DMS53 treated with DMSO at 0.1 percent for 48 hours (cell line): ENCODE data around the gene TMEM175.

Experiments used
- DNase-seq: peaks from one replicate; lab custom pipeline; 2025; ENCODE audit not compliant: unreplicated experiment; lab: John Stamatoyannopoulos, UW

Gene TMEM175

DNA sequence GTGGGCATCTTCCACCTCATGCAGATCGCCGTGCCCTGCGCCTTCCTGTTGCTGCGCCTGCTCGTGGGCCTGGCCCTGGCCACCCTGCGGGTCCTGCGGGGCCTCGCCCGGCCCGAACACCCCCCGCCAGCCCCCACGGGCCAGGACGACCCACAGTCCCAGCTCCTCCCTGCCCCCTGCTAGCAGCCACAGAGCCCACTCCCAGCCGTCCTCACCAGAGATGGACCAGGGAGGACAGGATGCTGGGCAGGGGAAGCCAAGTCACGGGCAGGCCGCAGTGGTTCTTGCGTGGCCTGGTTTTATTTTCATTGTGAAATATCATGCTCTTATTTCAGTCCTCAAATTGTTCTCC lies 26.0 kb downstream of the TMEM175 start:
- DNase-seq = no peak

DNA sequence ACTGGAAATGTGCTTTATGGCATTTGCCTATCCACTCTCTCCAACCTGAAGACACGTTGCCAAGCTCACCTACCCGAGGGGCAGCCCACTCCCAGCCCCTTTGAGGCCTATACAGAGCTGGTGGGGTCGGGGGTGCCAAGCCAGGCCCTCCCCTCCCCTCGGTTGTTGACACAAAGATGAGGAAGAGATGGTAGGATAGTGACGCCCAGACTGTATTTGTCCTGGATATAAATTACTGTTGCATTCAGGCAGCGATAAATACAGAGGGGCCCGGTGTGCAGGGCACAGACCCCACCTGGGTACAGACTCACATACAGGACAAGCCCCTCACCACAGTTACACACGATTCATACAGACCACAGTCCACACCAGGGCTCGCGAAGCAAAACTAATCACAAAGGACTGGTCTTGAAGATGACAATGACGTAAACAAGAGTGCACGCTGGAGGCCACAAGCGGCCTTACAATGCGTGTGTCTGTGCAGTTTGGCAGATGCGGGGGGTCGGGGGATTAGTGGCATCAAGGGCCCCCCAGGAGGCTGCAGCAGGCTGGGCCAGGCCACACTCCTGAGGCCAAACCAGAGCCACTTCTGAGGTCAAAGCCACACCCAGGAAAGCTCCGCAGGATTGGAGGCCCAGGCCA lies 26.6 kb downstream of the TMEM175 start:
- DNase-seq = no peak

DNA sequence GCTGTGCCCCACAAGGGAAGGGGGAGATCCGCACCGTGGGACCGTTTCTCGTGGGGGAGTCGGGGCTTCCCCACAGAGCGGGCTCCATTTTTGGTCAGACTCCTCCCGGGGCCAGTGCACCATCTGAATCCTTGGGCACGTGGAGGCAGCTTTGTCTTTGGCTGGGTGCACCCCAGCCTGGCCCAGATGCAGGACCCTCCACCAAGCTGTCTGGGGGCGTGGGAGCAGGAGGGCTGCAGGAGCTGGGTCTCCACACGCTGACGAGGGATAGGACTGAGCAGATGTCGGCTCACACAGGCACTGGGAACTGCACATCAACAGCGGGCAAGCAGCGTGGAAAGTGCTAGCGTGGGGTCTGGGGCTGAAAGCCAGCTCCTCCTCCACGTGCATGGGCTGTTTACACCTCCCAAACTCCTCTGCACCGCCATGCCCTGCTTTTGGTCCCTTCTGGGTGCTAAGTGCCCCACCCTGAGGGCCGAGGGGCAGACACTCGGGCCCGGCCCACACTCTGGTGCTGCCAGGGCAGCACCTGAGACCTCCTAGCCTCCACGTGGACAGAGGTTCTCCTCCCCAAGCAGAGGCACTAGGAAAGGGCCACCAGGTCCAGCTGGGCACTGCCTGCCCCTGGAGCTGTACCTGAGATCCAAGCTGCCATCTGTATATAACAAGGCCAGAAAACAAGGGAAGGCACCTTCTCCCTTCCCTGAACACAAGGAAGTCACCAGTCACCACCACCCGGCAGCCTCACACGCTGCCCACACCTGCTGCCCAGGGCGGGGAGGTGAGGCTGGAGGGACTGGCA lies 27.3 kb downstream of the TMEM175 start:
- no peak for DNase-seq

DNA sequence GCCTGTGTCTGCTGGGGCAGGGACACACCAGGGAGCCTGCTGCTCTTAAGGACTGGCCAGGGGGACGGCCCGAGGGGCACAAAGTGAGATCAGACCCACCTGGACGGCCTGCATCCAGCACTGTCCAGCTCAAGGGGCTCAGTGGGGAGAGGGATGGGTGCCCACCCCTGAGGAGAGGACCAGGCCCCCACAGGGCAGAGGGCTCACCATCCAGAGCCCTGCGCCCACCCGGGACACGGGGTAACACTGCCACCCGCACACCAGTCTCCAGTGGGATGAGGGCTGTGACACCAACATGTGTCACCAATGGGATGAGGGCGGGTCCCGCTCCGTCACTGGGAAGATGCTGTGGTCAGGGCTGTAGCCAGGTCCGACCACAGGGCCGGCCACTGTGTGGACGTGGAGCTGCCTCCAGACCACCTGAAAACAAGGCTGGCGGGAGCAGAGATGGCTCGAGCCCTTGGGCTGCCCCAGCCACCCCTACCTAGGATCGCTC lies 27.9 kb downstream of the TMEM175 start:
- DNase-seq = no peak

DNA sequence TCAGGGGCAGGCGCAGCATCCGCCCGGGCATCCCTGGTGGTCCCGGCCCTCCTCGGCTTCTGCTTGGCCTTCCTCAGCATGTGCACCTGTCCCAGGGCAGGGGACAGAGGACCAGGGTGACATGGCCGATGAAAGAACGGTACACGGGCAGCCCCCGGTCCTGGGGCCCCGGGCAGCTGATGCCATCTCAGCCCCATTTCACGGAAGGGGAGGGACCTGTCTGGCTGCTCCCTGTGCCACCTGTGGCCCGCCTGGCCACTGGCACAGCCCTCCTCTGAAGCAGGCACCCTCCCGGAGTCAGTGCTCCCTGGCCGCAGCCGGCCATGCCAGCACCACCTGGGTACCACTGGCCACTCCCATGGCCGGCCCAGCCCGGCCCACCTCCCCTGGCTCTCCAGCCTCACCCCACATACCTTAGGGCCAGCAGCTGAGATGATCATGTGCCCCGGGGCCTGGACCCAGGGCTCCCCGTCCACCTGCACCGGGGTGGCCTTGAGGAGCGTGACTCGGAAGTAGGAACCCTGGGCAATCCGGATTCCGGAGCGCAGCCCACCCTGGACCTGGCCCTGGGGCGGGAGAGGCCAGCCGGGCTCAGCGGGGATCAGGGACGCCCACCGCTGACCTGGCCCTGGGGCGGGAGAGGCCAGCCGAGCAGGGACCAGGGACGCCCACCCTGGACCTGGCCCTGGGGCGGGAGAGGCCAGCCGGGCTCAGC lies 28.5 kb downstream of the TMEM175 start:
- DNase-seq = no peak

DNA sequence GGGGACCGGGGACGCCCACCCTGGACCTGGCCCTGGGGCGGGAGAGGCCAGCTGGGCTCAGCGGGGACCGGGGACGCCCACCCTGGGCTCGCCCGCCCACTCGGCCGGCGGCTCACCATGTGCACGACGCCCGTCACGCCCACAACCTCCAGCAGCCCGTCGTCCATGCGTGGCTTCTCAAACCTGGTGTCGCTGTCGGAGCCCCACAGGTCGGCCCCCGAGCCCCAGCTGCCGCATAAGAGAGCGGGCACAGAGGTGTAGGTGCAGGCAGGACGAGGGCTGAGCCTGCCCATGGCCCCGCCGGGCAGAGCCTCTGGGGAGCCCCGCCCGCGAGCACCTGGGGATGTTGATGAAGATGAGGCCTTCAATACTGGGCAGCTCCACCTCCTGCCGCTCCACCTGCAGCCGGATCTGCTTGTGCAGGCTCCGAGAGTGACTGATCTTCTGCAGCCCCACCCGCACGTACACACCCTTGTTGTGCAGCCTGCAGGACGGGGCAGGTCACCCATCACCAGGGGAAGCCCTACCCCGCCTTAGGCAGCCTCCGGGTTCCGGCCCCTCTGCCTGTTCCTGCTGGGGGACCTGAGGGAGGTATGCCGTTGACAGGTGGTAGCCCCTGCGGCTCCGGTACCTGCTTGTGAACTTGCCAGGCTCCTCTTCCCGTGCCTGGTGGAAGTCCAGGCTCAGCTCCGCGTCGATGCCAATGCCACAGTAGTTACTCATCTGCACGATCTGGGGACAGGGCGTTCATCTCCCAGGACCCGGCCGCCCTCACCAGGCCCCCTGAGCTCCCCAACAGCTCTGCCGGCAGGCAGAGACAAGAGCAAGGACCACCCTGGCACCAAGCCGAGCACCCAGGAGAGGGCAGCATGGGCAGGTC lies 29.3 kb downstream of the TMEM175 start:
- DNase-seq = no peak

DNA sequence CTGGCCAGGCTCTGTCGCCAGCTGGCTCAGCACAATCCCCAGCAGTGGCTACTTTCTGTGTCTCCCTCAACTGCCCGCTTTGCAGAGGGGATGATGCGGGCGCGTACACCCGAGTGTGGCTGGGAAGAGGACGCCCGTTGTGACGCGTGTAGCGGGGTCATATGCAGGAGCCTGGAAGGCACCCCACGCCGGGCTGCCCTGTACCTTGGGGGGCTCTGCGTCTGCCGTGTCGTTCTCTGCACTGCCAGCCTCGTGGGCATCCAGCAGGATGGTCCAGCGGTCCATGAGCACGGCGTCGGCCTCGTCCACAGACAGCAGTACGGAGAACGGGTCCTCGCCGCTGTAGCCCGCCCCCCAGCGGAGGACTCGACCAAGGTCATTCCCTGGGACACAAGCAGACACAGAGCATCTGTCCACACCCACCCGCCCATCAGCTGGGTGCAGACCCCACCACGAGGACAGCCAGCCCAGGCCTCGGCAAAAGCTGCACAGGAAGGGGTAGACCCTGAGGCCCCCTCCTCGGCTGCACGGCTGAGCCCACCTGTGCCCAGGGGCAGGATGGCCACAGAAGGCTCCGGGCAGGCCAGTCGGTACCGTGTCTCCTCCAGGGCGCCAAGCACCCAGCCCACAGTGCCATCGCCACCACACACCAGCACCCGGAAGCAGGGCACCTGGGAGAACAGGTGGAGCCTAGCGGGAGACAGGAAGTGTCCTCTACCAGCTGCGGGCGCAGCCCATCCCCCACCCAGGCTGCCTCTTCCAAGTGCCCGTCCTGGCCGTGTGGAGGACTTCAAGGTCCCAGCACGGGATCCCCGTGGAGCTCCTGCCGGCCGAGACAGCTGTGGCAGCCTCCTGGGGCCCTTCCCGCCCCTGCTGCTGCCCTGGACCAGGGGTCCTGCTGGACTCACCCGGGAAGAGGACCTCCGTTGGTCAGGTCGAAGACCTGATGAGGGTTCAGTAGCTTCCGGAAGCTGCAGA lies 30.3 kb downstream of the TMEM175 start:
- DNase-seq = peak; percentile 97

DNA sequence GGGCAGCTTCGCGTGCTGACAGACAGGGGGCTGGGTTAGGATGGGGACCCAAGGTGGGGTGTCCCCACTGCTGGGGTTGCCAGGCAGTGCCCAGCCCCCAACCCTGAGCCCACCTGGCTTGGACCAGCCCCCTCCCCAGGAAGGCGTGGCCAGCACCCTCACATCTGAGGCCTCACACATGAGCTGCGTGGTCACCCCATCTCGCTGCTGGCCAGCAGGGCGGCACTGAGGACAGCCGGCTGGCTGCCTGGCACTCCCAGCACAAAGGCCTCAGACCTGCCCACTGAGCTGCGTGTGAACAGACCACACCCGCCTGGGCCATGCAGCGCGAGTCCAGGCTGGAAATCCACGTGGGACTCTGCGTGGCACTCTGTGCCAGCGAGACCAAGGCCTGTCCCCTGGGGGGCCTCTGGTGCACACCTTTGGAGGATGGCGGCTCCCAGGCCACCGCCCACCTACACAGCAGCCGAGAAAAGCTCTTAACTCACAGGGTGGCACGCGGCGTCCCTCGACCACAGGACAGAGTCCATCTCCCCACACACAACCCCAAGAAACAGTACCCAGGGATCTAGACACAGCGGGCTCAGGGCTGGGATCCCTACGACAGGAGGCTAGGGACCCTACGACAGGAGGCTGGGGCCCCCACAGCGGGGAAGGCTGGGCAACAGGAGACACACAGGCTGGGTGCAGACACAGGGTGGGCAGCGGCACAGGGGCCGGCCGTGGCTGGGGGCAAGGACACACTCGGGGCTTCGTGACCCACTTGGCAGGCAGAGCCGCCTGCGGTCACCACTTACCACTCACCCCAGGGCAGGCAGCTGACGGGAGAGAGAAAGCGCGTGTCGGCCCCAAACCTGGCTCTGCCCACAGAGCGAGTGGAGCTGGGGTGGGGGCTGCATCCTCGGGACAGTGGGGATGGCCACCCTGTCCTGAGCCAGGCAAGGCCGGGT lies 31.3 kb downstream of the TMEM175 start:
- no peak for DNase-seq

DNA sequence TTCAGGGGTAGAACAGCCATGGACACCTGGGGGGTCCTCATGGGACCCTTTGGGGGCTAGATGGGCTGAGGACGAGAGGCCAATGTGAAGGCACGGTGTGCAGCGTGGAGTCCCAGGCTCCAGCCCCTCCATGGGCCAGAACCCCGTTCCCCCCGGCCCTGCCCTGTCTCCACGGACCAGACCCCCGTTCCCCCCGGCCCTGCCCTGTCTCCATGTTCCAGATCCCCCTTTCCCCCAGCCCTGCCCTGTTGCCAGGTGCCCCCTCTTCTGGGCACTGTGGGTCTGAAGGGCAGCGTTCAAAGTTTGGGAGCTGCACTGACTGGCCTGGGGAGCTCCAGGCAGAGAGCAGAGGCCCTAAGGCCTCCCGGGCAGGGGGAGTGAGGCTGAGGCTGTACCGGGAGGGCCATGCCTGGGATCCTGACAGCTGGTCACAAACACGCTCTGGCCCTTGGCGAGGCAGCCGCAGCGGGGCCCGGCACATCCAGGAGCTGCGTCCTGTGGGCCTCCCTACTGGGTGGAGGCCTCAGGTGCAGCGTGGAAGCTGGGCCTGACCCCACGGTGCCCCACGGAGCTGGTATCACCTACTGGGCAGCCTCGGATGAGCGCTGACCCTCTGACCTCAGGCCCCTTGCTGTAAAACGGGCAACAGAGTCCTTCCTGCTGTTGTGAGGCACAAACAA lies 32.2 kb downstream of the TMEM175 start:
- DNase-seq = no peak

DNA sequence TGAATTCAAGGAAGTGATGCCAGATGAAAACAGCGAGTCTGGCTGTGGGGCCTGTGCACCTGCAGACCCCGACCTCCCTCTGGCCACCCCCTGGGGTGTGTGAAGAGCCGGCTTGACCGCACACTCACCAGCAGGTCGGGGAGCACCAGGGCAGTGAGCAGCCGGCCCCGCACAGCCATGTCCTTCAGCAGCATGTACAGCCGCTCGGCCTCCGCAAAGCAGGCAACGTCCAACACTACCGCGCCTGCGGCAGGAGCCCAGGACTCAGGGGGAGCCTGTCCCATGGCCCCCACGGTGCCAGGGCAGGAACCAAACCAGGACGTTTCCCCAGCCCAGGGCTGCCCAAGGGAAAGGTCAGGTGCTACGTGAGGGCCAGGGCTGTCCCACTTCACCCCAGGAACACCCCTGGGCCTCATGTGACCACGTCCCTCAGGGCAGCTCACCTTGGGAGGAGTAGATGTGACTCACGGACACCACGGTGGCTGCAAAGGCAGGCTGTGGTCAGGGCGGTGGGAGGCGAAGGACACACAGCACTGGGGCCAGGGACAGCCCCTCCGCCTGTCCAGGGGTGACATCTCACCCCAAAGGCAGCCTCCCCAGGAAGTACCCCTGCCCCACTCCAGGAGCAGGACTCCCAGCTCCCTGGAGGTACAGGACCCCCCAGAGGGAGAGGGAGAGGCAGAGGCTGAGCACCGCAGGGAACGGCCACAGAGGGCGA lies 32.9 kb downstream of the TMEM175 start:
- DNase-seq = no peak

DNA sequence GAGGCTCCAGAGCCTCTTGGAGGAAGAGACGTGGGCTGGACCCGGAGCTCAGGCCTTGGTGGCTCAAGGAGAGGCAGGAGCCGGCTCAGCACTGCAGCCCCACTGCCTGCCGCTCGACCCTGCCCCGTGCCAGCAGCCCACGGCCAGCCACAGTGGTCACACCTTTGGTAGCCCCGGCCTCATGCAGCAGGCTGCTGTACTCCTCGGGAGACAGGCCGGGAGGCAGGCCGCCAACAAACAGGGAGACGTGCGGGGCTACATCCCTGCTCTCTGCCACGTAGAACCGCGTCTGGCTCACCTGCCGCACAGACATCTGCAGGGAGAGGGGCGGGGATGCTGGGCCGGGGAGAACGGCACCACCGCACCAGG lies 33.5 kb downstream of the TMEM175 start:
- DNase-seq = no peak

DNA sequence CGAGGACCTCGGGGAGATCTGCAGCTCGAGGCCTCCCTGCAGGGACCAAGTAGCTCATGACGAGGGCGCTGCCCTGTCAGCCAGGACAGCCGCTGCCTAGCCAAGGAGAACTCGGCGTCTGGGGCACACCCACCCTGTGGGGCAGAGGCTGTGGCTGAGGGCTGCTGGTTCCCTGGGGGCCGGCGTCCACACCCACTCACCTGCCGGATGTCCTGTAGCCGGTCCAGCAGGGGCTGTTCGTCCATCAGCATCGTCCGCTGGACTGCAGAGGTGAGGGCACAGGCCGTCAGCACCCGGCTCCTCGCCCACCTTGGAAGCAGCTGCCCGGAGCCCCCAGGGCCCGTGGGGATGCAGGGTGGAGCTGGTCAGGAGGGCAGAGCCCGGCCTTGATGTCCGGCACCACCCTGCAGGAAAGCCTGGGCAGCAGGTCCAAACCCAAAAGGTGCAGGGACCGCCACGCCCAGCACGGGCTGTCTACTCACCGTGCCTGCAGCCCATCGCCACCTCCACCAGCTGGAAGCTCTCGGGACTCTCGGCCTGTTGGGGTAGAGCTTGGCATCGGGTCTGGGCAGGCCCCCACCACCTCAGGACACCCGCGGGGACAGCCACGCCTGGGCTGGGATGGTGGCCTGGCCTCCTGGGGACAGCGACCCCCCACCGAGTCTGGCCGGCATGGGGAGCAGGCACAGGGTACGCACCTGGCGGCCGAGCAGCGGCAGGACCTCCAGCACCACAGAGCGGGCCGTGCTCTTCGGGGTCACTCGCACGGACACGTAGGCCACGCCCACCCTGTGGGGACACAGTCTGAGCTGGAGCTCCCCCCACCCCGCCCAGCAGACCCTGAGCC lies 34.2 kb downstream of the TMEM175 start:
- no peak for DNase-seq

DNA sequence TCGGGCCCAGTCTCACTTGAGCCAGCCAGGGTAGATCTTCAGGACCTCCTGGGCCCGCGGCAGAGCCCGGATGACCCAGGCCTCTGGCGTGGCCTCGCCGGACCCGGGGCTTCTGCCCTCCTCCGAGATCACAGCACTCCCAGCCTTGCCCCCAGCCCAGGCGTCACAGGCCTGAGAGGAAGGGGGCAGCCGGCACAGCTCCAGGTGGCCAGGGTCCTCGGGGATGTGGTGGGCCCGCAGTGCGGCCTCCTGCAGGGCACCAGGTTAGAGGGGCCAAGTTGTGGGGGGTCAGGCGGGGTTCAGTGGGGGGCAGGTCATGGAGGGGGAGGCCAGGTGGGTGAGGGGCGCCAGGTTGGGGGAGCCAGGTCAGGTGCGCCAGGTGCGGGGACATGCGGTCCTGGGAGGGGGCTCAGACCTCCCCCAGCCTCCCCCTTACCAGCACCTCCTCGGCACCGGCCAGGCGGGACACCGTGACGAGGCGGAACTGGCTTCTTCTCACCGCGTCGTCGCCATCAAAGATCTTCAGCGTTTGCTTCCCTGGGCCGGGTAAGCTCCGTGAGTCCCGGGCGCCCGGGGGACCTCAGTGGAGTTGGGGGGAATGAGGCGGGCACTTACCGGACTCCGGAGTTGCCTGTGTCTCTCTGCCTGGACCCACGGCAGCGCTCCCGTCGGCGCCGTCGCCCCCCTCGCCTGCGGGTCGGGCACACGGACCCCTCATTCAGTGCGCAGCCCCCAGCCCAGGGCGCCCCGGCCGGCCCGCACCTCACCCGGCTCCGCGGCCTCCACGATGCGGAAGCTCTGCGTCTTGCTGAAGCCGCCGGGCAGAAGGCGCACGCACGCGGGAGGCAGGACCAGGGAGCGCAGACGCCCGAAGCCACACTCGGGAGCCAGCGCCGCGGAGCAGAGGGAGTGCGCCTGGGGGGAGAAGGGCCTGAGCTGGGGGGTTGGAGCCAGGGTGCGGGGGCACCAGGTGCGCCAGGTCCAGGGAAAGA lies 35.1 kb downstream of the TMEM175 start:
- no peak for DNase-seq

DNA sequence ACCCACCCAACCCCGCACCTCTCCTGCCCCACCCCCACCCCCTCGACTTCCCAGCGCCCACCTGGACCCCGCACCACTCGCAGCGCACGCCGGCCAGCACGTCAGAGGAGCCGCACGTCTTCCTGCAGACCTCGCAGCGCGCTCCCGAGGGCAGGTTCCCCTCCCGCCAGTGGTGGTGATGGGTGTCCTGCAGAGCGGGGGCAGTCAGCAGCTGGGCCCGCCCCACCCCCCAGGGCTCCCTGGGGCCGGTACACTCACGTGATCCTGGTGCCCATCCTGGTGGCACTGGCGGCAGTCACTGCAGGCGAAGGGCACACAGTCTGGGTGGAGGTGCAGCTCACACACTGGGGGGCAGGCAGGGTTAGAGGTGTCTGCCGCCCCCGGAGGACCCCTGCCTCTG lies 36.0 kb downstream of the TMEM175 start:
- DNase-seq = no peak

DNA sequence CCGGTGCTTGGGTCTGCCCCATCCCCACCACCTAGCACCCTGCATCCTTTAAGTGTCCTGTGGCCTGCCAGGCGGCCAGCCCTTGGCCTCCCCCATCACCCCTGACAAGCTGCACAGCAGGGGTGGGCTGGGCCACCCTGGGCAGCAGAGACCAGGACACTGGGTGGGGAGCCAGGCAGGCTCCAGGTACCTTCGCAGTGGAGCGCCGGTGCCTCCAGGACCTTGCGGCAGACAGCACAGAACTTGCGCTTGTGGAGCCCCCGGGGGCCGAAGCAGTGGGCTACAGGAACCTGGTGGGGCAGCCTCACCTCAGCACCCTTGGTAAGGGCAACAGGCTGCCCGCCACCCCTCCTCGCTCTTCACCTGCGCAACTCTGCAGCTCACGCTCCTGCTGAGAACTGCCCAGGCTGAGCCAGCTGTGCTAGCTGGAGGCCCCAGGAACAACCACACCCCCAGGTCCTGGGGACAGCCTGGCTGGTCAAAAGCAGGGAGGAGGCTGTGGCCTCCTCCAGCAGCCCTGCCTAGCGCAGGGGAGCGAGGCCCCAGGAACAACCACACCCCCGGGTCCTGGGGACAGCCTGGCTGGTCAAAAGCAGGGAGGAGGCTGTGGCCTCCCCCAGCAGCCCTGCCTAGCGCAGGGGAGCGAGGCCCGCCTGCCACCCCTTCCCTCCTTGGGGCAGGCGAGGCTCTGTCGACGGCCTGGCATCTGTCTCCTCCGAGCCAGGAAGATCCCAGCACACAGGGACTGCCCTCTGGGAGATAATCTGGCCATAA lies 36.5 kb downstream of the TMEM175 start:
- DNase-seq = no peak
